SK-N-SH treated with all-trans-retinoic acid at 6 μM for 48 hours (cell line): ENCODE data around the gene FRMD4B.

ENCODE experiments used
- ATAC-seq: fragments of 200-7000 bp; cut with Tn5 transposase; 3 replicates; pipeline ENCODE4 v1.9.1; 2020; ENCODE audit warnings: mild to moderate bottlenecking, moderate library complexity
- ARNTL ChIP-seq: fragments of 450-650 bp; formaldehyde crosslinking; IDR thresholded peaks from 2 replicates; pipeline ENCODE4 v1.5.0; 2020; ENCODE audit warnings: low read depth, mild to moderate bottlenecking, moderate library complexity, borderline replicate concordance
- BACH2 ChIP-seq: fragments of 250-450 bp; sonication (Bioruptor Pico); IDR thresholded peaks from 2 replicates; pipeline ENCODE4 v1.9.0; 2021; ENCODE audit warnings: mild to moderate bottlenecking, borderline replicate concordance
- CSDC2 ChIP-seq: fragments of 250-450 bp; sonication (Bioruptor Pico); IDR thresholded peaks from 2 replicates; pipeline ENCODE4 v1.5.0; 2020; ENCODE audit warnings: mild to moderate bottlenecking, moderate library complexity
- ESRRG ChIP-seq: fragments of 250-450 bp; sonication (Bioruptor Pico); IDR thresholded peaks from 2 replicates; pipeline ENCODE4 v1.6.1; 2021; ENCODE audit warnings: mild to moderate bottlenecking
- GLIS3 ChIP-seq: fragments of 250-450 bp; sonication (Bioruptor Pico); IDR thresholded peaks from 2 replicates; pipeline ENCODE4 v1.5.0; 2020; ENCODE audit warnings: mild to moderate bottlenecking, moderate library complexity
- ISL1 ChIP-seq: fragments of 250-450 bp; sonication (Bioruptor Pico); IDR thresholded peaks from 2 replicates; pipeline ENCODE4 v2.1.2; 2022; ENCODE audit warnings: mild to moderate bottlenecking, moderate library complexity
- OSR1 ChIP-seq: fragments of 250-450 bp; sonication (Bioruptor Pico); IDR thresholded peaks from 2 replicates; pipeline ENCODE4 v1.8.0; 2022; ENCODE audit warnings: moderate library complexity, mild to moderate bottlenecking, inconsistent platforms
- PPARA ChIP-seq: fragments of 250-450 bp; sonication (Bioruptor Pico); IDR thresholded peaks from 2 replicates; pipeline ENCODE4 v1.5.0; 2020; ENCODE audit warnings: mild to moderate bottlenecking, borderline replicate concordance
- RARB ChIP-seq: fragments of 250-450 bp; sonication (Bioruptor Pico); IDR thresholded peaks from 2 replicates; pipeline ENCODE4 v1.8.0; 2021; ENCODE audit warnings: mild to moderate bottlenecking, moderate library complexity
- SNAI2 ChIP-seq: fragments of 250-450 bp; sonication (Bioruptor Pico); IDR thresholded peaks from 2 replicates; pipeline ENCODE4 v1.5.0; 2020; ENCODE audit warnings: mild to moderate bottlenecking, moderate library complexity
- TCF4 ChIP-seq: fragments of 250-450 bp; sonication (Bioruptor Pico); IDR thresholded peaks from 2 replicates; pipeline ENCODE4 v1.8.0; 2021; ENCODE audit warnings: mild to moderate bottlenecking, moderate library complexity, borderline replicate concordance
- TOX ChIP-seq: fragments of 250-450 bp; sonication (Bioruptor Pico); IDR thresholded peaks from 2 replicates; pipeline ENCODE4 v1.8.0; 2021; ENCODE audit warnings: mild to moderate bottlenecking, moderate library complexity, borderline replicate concordance
- ZC3H10 ChIP-seq: fragments of 250-450 bp; sonication (Bioruptor Pico); IDR thresholded peaks from 2 replicates; pipeline ENCODE4 v1.5.1; 2021; ENCODE audit warnings: mild to moderate bottlenecking, moderate library complexity
- ZFP3 ChIP-seq: fragments of 250-450 bp; sonication (Bioruptor Pico); IDR thresholded peaks from 2 replicates; pipeline ENCODE4 v1.5.0; 2020; ENCODE audit warnings: mild to moderate bottlenecking, moderate library complexity
- ZFP30 ChIP-seq: fragments of 450-650 bp; formaldehyde crosslinking; IDR thresholded peaks from 2 replicates; pipeline ENCODE4 v1.5.0; 2022; ENCODE audit warnings: mild to moderate bottlenecking, moderate library complexity
- ZNF565 ChIP-seq: fragments of 450-650 bp; formaldehyde crosslinking; conservative IDR thresholded peaks from 2 replicates; pipeline ENCODE4 v1.5.0; 2020; ENCODE audit warnings: low read depth, mild to moderate bottlenecking, moderate library complexity
- ZNF8 ChIP-seq: fragments of 450-650 bp; formaldehyde crosslinking; IDR thresholded peaks from 2 replicates; pipeline ENCODE4 v1.5.0; 2020; ENCODE audit warnings: mild to moderate bottlenecking, moderate library complexity
- TF ChIP-seq, protein P1 (sequence below): fragments of 250-450 bp; sonication (Bioruptor Pico); IDR thresholded peaks from 2 replicates; pipeline ENCODE4 v1.8.0; 2020; ENCODE audit warnings: mild to moderate bottlenecking, moderate library complexity, borderline replicate concordance
- TF ChIP-seq, protein P2 (sequence below): fragments of 250-450 bp; sonication (Bioruptor Pico); IDR thresholded peaks from 2 replicates; pipeline ENCODE4 v1.8.0; 2021; ENCODE audit warnings: low read depth, mild to moderate bottlenecking, moderate library complexity, borderline replicate concordance
- TF ChIP-seq, protein P3 (sequence below): fragments of 250-450 bp; sonication (Bioruptor Pico); IDR thresholded peaks from 2 replicates; pipeline ENCODE4 v1.5.0; 2020; ENCODE audit warnings: mild to moderate bottlenecking, moderate library complexity

The FRMD4B gene

DNA sequence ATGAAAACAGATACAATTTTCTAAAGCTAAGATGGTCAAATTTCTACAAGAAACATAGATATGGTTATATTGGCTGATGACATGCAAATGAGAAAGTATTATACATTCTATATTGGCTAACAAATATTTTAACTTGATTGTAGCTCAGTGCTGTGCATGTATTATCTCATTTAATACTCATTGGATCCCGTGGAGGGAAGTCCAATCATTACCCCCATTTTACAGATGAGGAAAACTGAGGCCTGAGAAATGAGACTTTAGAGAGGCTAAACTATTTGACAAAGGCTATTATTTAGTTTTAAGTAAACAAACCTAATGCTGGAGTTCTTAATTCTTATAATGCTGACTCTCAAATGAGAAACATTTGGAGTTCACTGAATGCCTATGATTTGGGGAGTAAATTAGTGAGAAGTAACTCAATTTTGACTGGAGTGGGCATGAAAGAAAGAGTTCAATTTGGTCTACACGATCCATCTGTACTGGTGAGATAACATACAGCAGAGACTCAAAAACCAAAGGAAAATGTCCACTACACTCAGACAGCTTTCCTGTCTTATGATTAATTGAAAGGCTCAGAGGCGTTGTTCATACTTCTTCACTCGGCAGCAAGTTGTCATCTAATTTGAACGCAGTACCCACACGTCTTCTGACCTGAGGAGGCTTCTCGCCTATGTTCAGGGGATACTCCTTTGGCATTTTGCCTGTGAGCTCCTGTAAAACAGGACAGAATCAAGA lies 191.3 kb downstream of the FRMD4B start:
- ATAC-seq: no peak
- TF ChIP-seq PPARA: no peak
- no peak for TF ChIP-seq ZNF565 (CRISPR knock-in tag)

DNA sequence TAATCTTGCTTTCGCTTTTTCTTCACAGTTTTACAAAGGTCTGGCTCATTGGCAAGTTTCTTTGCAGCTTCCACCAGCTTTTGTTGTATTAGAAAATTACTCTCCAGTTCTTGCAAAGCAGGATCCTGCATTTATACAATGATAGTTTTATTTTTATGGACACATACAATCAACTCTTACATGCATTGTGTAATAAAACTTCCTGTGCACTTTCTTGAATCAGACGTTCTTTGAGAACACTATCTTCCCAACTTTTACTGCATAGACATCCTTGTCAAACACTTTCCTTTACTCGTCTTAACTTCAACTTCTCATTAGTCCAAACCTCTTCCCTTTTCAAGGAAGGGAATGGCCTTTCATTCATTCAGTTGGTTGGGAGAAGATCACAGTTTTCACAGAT lies 192.1 kb downstream of the FRMD4B start:
- no peak for TF ChIP-seq ARNTL (CRISPR knock-in tag)
- no peak for ATAC-seq

DNA sequence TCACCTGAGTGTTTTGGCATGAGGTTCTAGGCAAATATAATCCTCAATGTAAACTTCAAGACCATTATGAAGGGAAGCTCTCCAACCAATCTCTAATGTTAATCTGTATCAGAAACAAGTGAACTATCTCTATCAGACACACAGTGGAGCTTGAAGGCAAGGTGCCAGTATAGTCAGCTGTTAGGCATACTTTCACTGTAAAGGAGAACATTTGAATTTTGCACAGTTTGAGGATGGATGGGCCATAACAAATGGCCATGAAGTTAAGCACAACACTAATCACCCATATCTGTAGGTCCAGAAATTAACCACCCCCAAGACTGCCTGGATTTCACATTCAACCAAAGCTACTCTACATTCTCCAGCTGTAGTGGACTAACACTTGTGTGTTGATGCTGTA lies 194.4 kb downstream of the FRMD4B start:
- TF ChIP-seq SNAI2 (CRISPR knock-in tag) (no peak), ZNF565 (CRISPR knock-in tag) (no peak), ISL1 (CRISPR knock-in tag) (no peak), GLIS3 (CRISPR knock-in tag) (no peak), TOX (no peak), ZC3H10 (CRISPR knock-in tag) (no peak), OSR1 (no peak)
- TF ChIP-seq, protein P1, sequence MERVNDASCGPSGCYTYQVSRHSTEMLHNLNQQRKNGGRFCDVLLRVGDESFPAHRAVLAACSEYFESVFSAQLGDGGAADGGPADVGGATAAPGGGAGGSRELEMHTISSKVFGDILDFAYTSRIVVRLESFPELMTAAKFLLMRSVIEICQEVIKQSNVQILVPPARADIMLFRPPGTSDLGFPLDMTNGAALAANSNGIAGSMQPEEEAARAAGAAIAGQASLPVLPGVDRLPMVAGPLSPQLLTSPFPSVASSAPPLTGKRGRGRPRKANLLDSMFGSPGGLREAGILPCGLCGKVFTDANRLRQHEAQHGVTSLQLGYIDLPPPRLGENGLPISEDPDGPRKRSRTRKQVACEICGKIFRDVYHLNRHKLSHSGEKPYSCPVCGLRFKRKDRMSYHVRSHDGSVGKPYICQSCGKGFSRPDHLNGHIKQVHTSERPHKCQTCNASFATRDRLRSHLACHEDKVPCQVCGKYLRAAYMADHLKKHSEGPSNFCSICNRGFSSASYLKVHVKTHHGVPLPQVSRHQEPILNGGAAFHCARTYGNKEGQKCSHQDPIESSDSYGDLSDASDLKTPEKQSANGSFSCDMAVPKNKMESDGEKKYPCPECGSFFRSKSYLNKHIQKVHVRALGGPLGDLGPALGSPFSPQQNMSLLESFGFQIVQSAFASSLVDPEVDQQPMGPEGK: no peak
- TF ChIP-seq, all 23 proteins: peak for 0
- no peak for ATAC-seq

DNA sequence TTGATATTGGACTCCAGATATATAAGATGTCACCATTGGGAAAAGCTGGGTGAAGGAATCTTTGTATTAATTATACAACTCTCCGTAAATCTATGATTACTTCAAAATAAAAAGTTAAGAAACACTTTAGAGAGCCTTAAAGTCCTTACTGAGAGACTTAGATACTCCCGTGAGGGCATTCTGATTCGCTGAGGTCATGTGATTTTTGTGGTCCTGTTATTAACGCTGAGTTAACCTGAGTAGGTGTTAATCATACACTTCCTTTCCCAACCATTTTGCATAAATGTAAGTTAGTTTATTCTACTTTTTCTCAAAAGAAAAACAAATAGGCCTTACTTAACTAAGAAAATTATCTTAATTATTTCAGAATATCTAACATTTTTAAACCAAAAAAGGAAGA lies 196.4 kb downstream of the FRMD4B start:
- TF ChIP-seq ZNF8 (CRISPR knock-in tag): no peak
- no peak for TF ChIP-seq ARNTL (CRISPR knock-in tag)
- TF ChIP-seq, protein P2, sequence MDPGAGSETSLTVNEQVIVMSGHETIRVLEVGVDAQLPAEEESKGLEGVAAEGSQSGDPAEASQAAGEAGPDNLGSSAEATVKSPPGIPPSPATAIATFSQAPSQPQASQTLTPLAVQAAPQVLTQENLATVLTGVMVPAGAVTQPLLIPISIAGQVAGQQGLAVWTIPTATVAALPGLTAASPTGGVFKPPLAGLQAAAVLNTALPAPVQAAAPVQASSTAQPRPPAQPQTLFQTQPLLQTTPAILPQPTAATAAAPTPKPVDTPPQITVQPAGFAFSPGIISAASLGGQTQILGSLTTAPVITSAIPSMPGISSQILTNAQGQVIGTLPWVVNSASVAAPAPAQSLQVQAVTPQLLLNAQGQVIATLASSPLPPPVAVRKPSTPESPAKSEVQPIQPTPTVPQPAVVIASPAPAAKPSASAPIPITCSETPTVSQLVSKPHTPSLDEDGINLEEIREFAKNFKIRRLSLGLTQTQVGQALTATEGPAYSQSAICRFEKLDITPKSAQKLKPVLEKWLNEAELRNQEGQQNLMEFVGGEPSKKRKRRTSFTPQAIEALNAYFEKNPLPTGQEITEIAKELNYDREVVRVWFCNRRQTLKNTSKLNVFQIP (CRISPR knock-in tag): no peak
- no peak for TF ChIP-seq GLIS3 (CRISPR knock-in tag)
- no peak for TF ChIP-seq TOX
- no peak for TF ChIP-seq CSDC2 (CRISPR knock-in tag)
- TF ChIP-seq ZFP3 (CRISPR knock-in tag): no peak
- TF ChIP-seq RARB (CRISPR knock-in tag): no peak
- TF ChIP-seq ZFP30: no peak
- no peak for TF ChIP-seq ZC3H10 (CRISPR knock-in tag)
- TF ChIP-seq, protein P3, sequence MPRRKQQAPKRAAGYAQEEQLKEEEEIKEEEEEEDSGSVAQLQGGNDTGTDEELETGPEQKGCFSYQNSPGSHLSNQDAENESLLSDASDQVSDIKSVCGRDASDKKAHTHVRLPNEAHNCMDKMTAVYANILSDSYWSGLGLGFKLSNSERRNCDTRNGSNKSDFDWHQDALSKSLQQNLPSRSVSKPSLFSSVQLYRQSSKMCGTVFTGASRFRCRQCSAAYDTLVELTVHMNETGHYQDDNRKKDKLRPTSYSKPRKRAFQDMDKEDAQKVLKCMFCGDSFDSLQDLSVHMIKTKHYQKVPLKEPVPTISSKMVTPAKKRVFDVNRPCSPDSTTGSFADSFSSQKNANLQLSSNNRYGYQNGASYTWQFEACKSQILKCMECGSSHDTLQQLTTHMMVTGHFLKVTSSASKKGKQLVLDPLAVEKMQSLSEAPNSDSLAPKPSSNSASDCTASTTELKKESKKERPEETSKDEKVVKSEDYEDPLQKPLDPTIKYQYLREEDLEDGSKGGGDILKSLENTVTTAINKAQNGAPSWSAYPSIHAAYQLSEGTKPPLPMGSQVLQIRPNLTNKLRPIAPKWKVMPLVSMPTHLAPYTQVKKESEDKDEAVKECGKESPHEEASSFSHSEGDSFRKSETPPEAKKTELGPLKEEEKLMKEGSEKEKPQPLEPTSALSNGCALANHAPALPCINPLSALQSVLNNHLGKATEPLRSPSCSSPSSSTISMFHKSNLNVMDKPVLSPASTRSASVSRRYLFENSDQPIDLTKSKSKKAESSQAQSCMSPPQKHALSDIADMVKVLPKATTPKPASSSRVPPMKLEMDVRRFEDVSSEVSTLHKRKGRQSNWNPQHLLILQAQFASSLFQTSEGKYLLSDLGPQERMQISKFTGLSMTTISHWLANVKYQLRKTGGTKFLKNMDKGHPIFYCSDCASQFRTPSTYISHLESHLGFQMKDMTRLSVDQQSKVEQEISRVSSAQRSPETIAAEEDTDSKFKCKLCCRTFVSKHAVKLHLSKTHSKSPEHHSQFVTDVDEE (CRISPR knock-in tag): no peak
- TF ChIP-seq TCF4: no peak
- no peak for TF ChIP-seq OSR1
- no peak for TF ChIP-seq PPARA
- no peak for TF ChIP-seq ZNF565 (CRISPR knock-in tag)
- TF ChIP-seq BACH2 (CRISPR knock-in tag): no peak
- no peak for ATAC-seq

DNA sequence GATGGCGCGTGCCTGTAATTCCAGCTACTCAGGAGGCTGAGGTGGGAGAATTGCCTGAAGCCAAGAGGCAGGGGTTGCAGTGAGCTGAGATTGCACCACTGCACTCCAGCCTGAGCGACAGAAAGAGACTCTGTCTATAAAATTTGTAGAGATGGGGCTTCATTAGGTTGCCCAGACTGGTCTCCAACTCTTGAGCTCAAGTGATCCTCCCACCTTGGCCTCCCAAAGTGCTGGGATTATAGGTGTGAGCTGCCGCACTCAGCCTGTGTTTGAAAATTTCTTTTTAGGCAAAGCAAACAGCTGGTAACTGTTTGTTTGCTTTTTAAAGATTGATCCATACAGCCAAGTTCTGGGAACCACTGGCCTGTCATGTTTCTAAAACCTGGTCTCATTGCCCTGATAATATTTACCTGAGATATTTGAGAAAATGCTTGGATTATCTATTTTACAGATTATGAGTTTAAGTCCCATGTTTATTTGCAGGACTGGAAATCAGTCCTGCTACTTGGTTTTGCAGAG lies 199.3 kb downstream of the FRMD4B start:
- ATAC-seq: no peak
- no peak for TF ChIP-seq ESRRG (CRISPR knock-in tag)
- TF ChIP-seq, protein P2 (CRISPR knock-in tag): no peak
- TF ChIP-seq ZNF565 (CRISPR knock-in tag): no peak
- no peak for TF ChIP-seq BACH2 (CRISPR knock-in tag)
- TF ChIP-seq, protein P1: no peak
- TF ChIP-seq CSDC2 (CRISPR knock-in tag): no peak
- TF ChIP-seq SNAI2 (CRISPR knock-in tag): no peak
- TF ChIP-seq, protein P3 (CRISPR knock-in tag): no peak
- no peak for TF ChIP-seq OSR1
- TF ChIP-seq TOX: no peak
- no peak for TF ChIP-seq TCF4
